ENCODE measurements around the gene TRIAP1. TPM values are rescaled to one million over a fixed set of nuclear protein-coding genes. Genes with fewer than 3 reads are reported as not detected.

Gene TRIAP1
- total RNA-seq, 1 experiment from 2014 or later: 39.3 TPM

DNA sequence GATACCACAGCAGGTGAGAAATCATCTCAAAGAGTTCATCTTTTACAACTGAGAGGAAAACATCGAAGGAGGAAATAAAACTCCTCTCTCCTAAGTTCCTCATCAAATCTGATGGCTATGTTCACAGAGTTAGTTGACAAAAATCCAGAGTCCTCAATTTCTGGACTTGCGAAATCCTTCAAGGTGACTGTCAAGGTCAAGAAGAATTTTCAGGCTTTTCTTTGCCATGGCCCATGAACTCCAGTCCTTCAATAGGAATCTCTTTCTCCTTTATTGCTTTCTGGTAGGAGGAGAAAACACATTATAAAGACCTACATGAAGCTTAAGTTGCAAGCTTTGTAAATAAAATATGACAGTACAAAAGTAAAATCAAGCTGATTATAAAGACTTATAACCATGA lies 1.5 kb downstream of the TRIAP1 start:
- DNase-seq (ENCODE audit: low read depth, low spot score): no peak
- in situ Hi-C loops (cut with HindIII; ENCODE audit: low pct_unique_long_range_greater_than_20kb, low sequenced_read_pairs): no loop called here

DNA sequence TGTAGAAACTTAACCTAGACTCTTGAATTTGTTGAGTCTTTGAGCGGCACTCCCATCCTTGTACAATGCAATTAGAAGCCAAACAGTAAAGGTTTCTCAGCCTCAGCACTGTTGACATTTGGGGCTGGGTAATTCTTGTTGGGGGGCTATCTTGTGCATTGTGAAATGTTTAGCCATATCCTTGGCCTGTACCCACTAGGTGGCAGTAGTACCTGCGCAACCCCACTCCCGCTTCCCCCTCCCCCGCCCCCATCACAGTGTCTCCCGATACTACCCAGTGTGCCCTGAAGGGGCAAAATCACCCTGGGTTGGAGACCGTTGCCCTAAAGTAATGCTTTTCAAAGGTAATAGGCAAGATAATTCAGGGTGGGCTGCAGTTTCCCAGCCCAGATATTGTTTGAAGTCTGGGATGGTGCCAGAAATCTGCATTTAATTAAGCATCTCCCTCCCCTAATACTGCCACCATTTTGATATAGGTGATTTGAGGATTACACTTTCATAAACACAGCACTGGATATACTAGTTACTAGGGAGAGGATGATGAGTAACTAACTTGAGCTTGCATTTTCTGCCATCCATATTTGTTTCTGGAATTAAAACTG lies 6.4 kb downstream of the TRIAP1 start:
- peak; percentile 79 for DNase-seq (ENCODE audit: low read depth, low spot score)
- in situ Hi-C loops (cut with HindIII; ENCODE audit: low pct_unique_long_range_greater_than_20kb, low sequenced_read_pairs): no loop called here

- in situ Hi-C loops (cut with HindIII; ENCODE audit: low pct_unique_long_range_greater_than_20kb, low sequenced_read_pairs): no loop called here
- no peak for DNase-seq (ENCODE audit: low read depth, low spot score)
Observed at GRCh38 chr12:120438495-120439198, 7.5 kb downstream of the TRIAP1 start.

DNA sequence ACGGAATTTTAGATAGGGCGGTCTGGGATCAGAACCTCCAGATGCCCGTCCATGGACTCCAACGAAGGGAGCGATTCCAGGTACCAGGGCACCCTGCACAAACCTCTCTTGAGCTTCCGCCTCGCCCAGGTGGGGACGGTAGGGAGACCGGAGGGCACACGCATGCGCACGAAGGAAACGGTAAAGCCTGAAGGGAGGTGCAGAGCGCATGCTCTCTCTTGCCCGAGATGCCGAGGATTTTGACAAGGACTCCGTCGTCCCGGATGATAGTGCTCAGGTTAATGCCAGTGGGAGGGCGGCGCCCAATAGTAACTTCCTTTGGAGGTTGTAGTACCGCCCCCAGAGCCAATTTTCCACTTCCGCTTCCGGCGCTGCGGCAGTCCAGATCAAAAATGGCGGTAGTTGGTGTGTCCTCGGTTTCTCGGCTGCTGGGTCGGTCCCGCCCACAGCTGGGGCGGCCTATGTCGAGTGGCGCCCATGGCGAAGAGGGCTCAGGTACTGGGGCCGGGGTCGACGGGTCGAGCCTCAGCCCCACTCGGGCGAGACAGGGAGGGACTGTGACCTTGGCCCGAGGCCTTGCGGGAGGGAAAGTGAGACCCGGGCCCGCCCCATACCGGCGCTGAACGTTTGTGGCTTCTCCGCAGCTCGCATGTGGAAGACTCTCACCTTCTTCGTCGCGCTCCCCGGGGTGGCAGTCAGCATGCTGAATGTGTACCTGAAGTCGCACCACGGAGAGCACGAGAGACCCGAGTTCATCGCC lies 8.3 kb downstream of the TRIAP1 start, which contains the start of gene COX6A1:
COX6A1 (plus strand) TSS at position 379 of the 760 bp plus-strand sequence; CDS start at position 393, 14 bp downstream.
- in situ Hi-C loops (cut with HindIII; ENCODE audit: low pct_unique_long_range_greater_than_20kb, low sequenced_read_pairs): no loop called here
- peak; percentile 99 for DNase-seq (ENCODE audit: low read depth, low spot score)

DNA sequence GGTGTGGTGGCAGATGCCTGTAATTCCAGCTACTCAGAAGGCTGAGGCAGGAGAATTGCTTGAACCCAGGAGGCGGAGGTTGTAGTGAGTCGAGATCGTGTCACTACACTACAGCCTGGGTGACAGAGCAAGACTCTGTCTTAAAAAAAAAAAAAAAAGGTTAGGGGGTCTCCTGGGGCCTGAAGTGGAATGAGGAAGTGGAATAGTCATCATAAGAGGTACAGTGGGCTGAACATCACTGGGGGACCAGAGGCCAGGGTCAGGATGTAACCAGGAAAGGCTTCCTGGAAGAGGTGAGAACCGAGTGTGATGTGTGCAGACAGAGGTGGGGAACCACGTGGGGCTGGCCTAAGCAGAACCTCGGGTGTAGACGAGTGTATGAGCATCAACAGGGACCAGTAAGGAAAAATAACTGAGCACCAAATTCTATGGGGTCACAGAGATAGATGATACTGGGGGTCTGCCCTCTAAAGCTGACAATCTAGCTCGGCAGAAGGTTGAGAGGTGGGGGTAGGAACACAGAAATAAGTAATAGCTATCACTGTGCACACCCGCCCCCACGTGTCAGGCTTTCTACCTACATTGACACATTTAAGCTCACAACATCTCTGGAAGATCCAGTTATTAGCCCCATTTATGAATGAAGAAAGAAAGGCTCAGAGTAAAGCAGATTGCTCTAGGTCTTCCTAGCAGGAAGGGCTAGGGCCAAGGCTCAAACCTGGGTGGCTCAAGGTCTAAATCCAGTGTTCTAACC lies 13.2 kb downstream of the TRIAP1 start:
- in situ Hi-C loops (cut with HindIII; ENCODE audit: low pct_unique_long_range_greater_than_20kb, low sequenced_read_pairs): no loop called here
- DNase-seq (ENCODE audit: low read depth, low spot score): no peak

DNA sequence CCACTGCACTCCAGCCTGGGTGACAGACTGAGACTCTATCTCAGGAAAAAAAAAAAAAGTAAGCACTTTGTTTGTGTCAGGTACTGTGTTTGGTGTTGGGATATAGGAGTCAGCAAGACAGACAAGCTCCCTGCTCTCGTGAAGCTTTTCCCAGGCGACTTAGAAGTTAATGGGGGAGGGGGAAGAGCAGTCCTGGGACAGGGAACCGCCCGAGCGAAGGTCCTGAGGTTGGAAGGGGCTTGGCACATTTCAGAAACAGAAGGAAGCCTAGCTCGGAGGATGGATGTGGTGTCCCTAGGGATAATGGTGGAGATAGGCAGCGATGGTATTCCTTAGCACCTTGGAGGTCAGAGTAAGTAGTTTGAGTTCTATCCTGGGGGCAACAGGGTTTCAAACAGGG lies 16.8 kb downstream of the TRIAP1 start:
- DNase-seq (ENCODE audit: low read depth, low spot score): no peak
- in situ Hi-C loops (cut with HindIII; ENCODE audit: low pct_unique_long_range_greater_than_20kb, low sequenced_read_pairs): no loop called here

- in situ Hi-C loops (cut with HindIII; ENCODE audit: low pct_unique_long_range_greater_than_20kb, low sequenced_read_pairs): no loop called here
- no peak for DNase-seq (ENCODE audit: low read depth, low spot score)
Observed at GRCh38 chr12:120428597-120429229, 17.5 kb downstream of the TRIAP1 start.

DNA sequence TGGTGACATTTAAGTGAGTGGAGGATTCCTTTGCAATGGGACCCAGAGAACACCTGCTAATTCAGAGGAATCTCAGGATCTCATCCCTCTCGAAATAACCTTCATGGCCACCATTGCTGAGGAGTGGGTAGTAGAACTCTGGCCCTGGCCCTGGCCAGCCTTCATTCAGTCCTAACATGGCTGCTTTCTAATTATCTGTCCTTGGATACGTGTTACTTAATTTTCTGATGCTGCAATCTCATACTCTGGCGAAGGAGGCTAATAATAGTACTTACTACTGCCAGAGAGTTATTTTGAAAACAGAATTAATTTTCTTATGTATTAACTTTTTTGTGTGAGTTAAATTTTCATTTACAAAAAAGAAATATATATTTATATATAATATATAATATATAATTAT lies 20.4 kb downstream of the TRIAP1 start:
- DNase-seq (ENCODE audit: low read depth, low spot score): no peak
- in situ Hi-C loops (cut with HindIII; ENCODE audit: low pct_unique_long_range_greater_than_20kb, low sequenced_read_pairs): no loop called here

DNA sequence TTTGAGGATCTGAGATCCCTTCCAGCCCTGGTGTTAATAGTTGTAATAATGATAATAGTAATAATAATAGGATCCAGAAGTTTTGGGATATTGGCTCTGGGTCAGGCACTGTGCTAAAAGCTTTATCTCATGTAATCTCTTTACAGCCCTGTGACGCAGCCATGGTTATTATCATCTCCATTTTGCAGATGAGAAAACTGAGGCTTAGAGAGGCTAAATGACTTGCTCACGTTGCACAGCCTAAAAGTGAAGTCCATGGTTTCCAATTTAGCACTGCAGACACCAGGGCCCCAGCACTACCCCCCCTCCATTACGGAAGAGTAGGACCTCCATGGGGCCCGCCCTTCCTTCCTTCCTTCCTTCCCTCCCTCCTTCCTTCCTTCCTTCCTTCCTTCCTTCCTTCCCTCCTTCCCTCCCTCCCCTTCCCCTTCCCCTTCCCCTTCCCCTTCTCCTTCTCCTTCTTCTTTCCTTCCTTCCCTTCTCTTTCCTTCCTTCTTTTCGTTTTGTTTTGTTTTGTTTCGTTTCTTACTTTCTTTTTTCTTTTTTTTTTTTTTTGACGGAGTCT lies 23.2 kb downstream of the TRIAP1 start:
- in situ Hi-C loops (cut with HindIII; ENCODE audit: low pct_unique_long_range_greater_than_20kb, low sequenced_read_pairs): no loop called here

DNA sequence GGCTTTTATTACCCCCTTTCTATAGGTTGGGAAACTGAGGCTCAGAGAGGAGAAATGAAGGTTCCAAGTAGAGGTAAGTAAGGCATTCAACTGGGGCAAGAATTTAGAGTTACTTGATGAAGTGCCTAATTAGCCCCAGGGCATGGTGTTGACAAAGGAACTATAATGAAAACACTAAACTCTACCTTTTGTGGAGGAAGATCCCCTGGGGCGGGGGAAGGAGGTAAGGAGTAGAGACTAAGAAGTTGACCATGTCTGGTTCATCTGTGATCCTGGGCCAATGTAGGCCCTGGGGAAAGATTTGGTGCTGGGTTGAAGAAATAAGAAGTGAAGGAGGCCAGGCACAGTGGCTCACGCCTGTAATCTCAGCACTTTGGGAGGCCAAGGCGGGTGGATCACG lies 24.5 kb downstream of the TRIAP1 start:
- in situ Hi-C loops (cut with HindIII; ENCODE audit: low pct_unique_long_range_greater_than_20kb, low sequenced_read_pairs): no loop called here
- peak; percentile 32 for DNase-seq (ENCODE audit: low read depth, low spot score)

More for the DNA sequence above, 23.2 kb downstream of the TRIAP1 start:
- no peak for DNase-seq (ENCODE audit: low read depth, low spot score)

DNA sequence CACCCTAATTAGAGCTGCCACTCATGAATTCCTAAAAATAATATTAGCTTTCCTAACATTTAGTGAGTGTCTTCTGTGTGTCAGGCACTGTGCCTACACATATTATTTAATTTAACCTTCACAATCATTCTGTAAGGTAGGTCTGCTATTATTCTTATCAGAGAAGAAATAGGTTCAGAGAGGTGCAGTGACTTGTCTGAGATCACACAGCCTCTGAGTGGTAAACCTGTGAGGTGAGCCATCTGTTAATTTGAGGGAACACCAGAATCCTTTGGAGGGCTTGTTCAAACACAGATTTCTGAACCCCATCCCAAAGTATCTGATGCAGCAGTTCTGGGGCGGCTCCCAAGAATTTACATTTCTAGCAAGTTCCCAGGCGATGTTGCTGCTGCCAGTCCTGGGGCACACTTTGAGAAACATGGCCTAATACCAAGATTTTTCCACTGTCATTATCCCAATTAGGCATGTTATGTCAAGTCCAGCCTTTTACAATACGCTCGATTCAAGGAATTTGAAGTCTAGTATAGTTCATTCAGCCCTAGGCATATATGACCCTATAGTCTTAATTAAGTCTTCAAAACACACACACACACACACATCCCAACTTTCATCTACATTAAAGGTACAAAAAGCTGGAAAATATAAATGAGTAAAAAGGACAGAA lies 28.1 kb downstream of the TRIAP1 start:
- in situ Hi-C loops (cut with HindIII; ENCODE audit: low pct_unique_long_range_greater_than_20kb, low sequenced_read_pairs): no loop called here
- DNase-seq (ENCODE audit: low read depth, low spot score): no peak

GRCh38 chr12:120416490-120417216 lies 29.5 kb downstream of the TRIAP1 start:
- in situ Hi-C loops (cut with HindIII; ENCODE audit: low pct_unique_long_range_greater_than_20kb, low sequenced_read_pairs): no loop called here
- no peak for DNase-seq (ENCODE audit: low read depth, low spot score)

GRCh38 chr12:120413901-120414695 lies 32.1 kb downstream of the TRIAP1 start:
- in situ Hi-C loops (cut with HindIII; ENCODE audit: low pct_unique_long_range_greater_than_20kb, low sequenced_read_pairs): no loop called here
- DNase-seq (ENCODE audit: low read depth, low spot score): no peak

DNA sequence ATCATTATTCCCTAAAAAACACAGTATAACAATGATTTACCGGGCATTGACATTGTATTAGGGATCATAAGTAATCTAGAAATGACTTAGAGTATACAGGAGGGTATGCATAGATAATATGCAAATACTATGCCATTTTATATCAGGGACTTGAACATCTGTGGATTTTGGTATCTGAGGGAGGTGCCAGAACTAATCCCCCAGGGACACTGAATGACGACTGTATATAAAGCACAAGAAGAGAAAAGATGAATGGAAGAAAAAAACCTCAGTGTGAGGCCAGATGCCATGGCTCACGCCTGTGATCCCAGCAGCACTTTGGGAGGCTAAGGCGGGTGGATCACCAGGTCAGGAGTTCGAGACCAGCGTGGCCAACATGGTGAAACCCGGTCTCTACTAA lies 33.8 kb downstream of the TRIAP1 start:
- DNase-seq (ENCODE audit: low read depth, low spot score): no peak
- in situ Hi-C loops (cut with HindIII; ENCODE audit: low pct_unique_long_range_greater_than_20kb, low sequenced_read_pairs): no loop called here

- in situ Hi-C loops (cut with HindIII; ENCODE audit: low pct_unique_long_range_greater_than_20kb, low sequenced_read_pairs): no loop called here
- no peak for DNase-seq (ENCODE audit: low read depth, low spot score)
Observed at GRCh38 chr12:120408771-120409170, 37.4 kb downstream of the TRIAP1 start.

All from SK-MEL-5 (cell line).